GM13977 (cell line): Measurements from ENCODE around the gene MTMR1.

Experiments used
- DNase-seq: peaks from one replicate; pipeline ENCODE4 v3.0.0; 2012; ENCODE audit warnings: low spot score
- CTCF ChIP-seq: IDR thresholded peaks from 2 replicates; pipeline ENCODE4 v1.5.1; 2012; ENCODE audit warnings: mild to moderate bottlenecking, control low read depth; ENCODE audit not compliant: insufficient read depth; ENCODE audit errors: extremely low read depth, missing control alignments
- in situ Hi-C: fragments of 300-500 bp; cut with MboI; formaldehyde crosslinking; loops from one replicate; pipeline ENCODE4 v1.12.0; 2022; ENCODE audit warnings: low sequenced_read_pairs, low pct_unique_long_range_greater_than_20kb, mixed read lengths, inconsistent platforms; ENCODE audit not compliant: unreplicated experiment

The MTMR1 gene

GRCh38 chrX:150696331-150696730, 3.1 kb downstream of the MTMR1 start:
- in situ Hi-C loops = no loop called here
- no peak for DNase-seq
- no peak for TF ChIP-seq CTCF

DNA sequence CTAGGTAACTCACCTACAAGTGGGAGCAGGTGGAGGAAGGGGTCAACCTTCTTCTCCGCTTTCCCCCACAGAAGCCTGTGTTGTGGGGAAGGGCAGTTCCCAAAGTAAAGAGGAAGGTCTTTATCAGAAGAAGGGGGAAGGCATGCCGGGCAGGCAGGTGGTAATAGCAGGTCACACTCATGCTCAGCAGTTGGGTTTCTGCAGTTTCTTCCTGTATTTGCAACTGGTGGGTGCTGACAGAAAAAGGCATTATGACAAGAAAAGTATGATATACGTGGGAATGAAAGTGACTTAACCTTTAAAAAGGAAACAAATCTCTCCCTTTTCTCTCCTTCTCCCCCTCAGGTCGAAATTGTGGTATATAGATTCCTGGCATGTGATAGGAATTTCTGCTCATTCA, 3.7 kb downstream of the MTMR1 start:
- in situ Hi-C loops = no loop called here
- no peak for TF ChIP-seq CTCF
- no peak for DNase-seq

DNA sequence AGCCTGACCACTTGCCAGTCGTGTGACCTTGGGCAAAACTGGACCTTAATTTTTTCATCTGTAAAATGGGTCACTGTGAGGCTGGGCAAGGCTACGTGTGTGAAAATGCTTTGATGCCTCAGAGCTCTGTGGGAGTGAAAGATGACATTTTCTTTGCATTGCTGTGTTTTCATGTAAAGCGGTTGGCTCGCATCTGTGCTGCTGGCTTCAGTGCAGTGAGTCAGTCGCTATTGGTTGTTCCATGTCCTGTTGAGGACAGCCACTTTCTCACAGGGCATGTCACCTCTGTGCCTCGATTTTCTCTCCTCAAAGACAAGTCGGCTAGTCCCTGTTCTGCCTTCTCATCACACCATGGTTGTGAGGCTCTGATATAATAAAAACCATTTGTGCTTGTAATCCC, 4.4 kb downstream of the MTMR1 start:
- in situ Hi-C loops = no loop called here
- TF ChIP-seq CTCF = no peak
- no peak for DNase-seq

- TF ChIP-seq CTCF = no peak
- in situ Hi-C loops = no loop called here
- DNase-seq = no peak
Observed at GRCh38 chrX:150698981-150699380, 5.8 kb downstream of the MTMR1 start.

DNA sequence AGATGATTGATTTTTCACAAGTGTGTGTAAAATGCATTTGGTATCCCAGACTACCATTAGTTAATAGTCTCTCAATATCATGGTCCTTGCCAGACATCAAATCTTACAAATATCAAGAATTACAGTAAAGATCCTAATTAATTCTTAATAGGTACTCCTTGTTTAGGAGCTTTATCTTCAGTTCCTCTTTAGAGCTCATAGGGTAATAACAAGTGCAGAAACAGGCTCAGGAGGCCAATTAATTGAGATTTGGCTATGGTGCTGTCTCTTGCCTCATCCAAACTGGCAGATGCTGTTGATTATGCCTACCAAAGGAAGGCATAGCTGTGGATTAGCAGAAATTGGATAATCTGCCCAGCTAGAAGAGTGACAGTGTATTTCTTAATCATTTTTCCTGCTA, 6.9 kb downstream of the MTMR1 start:
- in situ Hi-C loops = loop anchor here (25.0 kb wide), 1 partner anchor 738 kb away; no protein-coding TSS in a partner anchor
- DNase-seq = no peak
- TF ChIP-seq CTCF = no peak

DNA sequence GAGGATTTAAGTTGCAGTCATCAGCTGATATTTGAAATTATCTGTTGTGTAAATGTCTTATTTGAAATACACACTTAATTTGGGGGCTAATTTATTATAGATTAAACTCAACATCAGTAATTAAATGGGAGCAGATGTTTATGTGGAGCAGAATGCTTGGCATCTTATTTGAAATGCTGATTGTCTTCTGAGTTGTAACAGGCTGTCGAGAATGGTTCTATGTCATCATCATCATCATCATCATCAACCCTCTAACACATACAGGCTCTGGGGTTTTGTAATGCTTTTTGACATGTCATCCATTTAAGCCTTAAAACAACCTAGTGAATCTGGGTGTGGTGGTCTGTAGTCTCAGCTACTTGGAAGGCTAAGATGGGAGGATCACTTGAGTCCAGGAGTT, 8.2 kb downstream of the MTMR1 start:
- in situ Hi-C loops = loop anchor here (25.0 kb wide), 1 partner anchor 739 kb away; no protein-coding TSS in a partner anchor
- TF ChIP-seq CTCF = no peak
- no peak for DNase-seq
